ENCODE measurements around the gene CNTN5.

CNTN5 gene

DNA sequence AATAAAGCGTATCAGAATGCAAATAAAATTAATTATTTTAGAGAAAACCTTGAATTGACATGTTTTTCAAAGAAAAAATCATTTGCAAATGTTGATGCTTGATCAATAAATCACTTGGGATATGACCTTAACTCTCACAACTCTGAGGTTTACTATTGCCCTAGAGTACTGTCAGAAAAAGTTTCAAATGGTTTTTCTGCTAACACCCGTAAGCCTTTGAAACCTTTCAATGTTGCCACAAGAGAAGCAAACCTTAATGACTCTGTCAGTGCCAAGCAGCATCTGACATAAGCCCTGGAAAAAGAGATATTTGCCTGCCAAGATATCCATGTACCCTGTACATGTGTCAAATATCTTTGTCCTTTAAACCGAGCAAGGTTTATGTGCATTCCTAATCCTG is 1282.1 kb downstream of the CNTN5 start:
- TF ChIP-seq CTCF (IDR thresholded peaks at IDR 0.05; ENCODE audit: low read depth, low read length), result no peak
- Histone ChIP-seq H3K4me1 (no peaks in the 10 kb centered on the region), H3K9me3 (no peaks in the 10 kb centered on the region), H3K36me3 (no peaks in the 10 kb centered on the region), H3K4me3 (ENCODE audit: low read depth, low read length) (no peak overlapping the region), H3K27me3 (no peaks in the 10 kb centered on the region)
- no peak for DNase-seq

DNA sequence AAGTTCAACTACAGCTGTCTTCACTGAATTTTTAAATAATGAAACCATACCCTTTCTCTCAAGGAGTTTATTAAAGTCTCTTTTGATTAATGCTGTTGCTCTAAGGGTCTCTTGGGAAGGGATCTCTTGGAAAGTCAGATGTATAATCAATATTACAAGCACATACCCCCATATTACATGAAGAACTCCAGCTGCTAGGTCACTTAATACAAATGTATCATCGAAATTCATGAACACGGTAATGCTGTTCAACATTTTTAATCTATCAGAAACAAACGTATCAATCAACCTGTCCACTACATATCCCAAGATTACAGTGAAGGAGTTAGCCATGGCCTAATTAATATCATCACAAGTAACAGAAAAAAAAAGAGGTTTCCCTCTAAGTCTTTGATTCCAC is 1283.1 kb downstream of the CNTN5 start:
- no peak for TF ChIP-seq CTCF (IDR thresholded peaks at IDR 0.05; ENCODE audit: low read depth, low read length)
- Histone ChIP-seq H3K4me1 (no peaks in the 10 kb centered on the region), H3K27me3 (no peaks in the 10 kb centered on the region), H3K9me3 (no peaks in the 10 kb centered on the region), H3K4me3 (ENCODE audit: low read depth, low read length) (no peak overlapping the region), H3K36me3 (no peaks in the 10 kb centered on the region)
- no peak for DNase-seq

DNA sequence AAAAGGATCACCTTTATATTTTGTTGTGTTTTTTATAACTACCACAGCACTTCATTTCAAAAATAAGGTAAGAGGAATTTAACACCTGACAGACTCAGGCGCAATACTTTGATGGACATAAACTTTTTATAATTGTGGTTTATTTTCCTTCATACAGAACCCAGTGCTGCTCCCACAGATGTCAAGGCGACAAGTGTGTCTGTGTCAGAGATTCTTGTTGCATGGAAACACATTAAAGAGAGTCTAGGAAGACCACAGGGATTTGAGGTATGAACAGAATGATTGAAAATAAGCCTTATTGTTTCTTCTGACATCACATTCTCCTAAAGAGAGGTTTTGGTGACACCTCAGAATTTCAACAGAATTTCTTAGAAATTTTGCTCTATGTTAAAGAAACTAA is 1287.5 kb downstream of the CNTN5 start:
- no peaks in the 10 kb centered on the region for H3K9me3 ChIP-seq
- TF ChIP-seq CTCF (IDR thresholded peaks at IDR 0.05; ENCODE audit: low read depth, low read length), result no peak
- no peak overlapping the region for H3K4me3 ChIP-seq (ENCODE audit: low read depth, low read length)
- DNase-seq, result no peak
- no peaks in the 10 kb centered on the region for H3K4me1 ChIP-seq
- H3K27me3 ChIP-seq, result no peaks in the 10 kb centered on the region
- H3K36me3 ChIP-seq, result no peaks in the 10 kb centered on the region

DNA sequence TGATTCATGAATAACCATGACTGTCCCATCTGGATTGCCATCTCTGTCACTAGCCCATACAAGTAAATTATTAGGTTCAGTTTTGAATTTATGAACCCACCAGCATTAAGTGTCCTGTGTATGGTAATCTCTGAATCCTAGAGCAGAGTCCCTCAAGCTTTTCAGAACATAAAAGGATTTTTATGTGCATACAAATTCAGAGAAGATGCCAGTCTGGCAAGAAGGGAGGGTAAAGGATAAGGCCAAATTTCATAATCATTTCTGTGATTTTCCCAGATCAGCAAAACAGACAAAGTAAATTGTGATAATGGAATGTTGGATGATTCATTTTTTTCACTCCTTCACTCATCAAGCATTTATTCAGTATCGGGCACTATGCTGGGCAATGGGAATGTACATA is 1295.2 kb downstream of the CNTN5 start:
- Histone ChIP-seq H3K4me3 (ENCODE audit: low read depth, low read length) (no peak overlapping the region), H3K27me3 (no peaks in the 10 kb centered on the region), H3K36me3 (no peaks in the 10 kb centered on the region), H3K4me1 (no peaks in the 10 kb centered on the region), H3K9me3 (no peaks in the 10 kb centered on the region)
- no peak for DNase-seq
- no peak for TF ChIP-seq CTCF (IDR thresholded peaks at IDR 0.05; ENCODE audit: low read depth, low read length)

- no peaks in the 10 kb centered on the region for H3K27me3 ChIP-seq
- no peaks in the 10 kb centered on the region for H3K36me3 ChIP-seq
- no peak for DNase-seq
- no peak for TF ChIP-seq CTCF (IDR thresholded peaks at IDR 0.05; ENCODE audit: low read depth, low read length)
- no peaks in the 10 kb centered on the region for H3K4me1 ChIP-seq
- no peak overlapping the region for H3K4me3 ChIP-seq (ENCODE audit: low read depth, low read length)
- no peaks in the 10 kb centered on the region for H3K9me3 ChIP-seq
Observed at GRCh38 chr11:100316952-100317351, 1296.2 kb downstream of the CNTN5 start.

DNA sequence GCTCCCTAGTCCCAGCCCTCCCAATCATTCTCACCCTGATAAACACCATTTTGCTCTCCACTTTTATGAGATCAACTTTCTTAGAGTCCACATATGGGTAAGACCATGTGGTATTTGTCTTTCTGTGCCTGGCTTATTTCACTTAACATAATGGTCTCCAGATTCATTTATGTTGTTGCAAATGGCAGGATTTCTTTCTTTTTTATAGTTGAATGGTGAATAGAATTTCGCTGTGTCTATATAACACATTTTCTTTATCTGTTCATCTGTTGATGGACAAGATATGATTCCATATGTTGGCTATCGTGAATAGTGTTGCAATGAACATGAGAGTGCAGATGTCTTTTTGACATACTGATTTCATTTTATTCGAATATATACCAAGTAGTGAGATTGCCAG is 1298.9 kb downstream of the CNTN5 start:
- no peak overlapping the region for H3K4me3 ChIP-seq (ENCODE audit: low read depth, low read length)
- TF ChIP-seq CTCF (IDR thresholded peaks at IDR 0.05; ENCODE audit: low read depth, low read length), result no peak
- H3K4me1 ChIP-seq, result no peaks in the 10 kb centered on the region
- H3K36me3 ChIP-seq, result no peaks in the 10 kb centered on the region
- H3K9me3 ChIP-seq, result no peaks in the 10 kb centered on the region
- no peak for DNase-seq
- no peaks in the 10 kb centered on the region for H3K27me3 ChIP-seq

Measured in BE2C (cell line).